ENCODE measurements around the gene FREM1.

FREM1 gene

DNA sequence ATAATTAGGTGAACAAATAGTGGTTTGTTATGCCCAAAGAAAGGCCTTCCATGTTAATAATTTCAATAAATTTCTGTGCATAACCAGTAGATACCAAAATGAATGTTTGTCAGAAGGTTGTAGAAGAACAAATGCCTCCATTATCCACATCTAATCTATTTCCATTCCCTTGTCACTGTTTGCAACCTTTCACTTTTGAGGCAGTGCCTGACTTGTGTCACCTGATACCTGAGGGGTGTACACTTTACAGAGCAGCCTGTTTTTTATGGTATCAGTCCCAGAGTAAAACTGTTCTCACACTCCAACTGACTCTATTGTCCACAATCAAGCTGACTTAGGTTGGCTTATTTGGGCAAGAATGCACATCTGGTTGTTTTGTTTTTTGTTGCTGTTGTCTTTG, 40.1 kb downstream of the FREM1 start:
- H3K27me3 ChIP-seq (ENCODE audit: insufficient read depth, low read length) = peaks cover 33% of the 10 kb centered on the region
- H2AFZ ChIP-seq (ENCODE audit: low read length, unreplicated experiment) = no peak overlapping the region
- no peaks in the 10 kb centered on the region for H3K36me3 ChIP-seq (ENCODE audit: insufficient read depth, low read length)
- no peak overlapping the region for H3K4me3 ChIP-seq (ENCODE audit: low read depth, low read length)
- no peaks in the 10 kb centered on the region for H3K79me2 ChIP-seq (ENCODE audit: control insufficient read depth, insufficient read depth, low read length, unreplicated experiment)
- H3K4me1 ChIP-seq (ENCODE audit: control insufficient read depth, insufficient read depth, low read length, unreplicated experiment) = no peaks in the 10 kb centered on the region
- no peak overlapping the region for H3K27ac ChIP-seq (ENCODE audit: low read depth, low read length)

DNA sequence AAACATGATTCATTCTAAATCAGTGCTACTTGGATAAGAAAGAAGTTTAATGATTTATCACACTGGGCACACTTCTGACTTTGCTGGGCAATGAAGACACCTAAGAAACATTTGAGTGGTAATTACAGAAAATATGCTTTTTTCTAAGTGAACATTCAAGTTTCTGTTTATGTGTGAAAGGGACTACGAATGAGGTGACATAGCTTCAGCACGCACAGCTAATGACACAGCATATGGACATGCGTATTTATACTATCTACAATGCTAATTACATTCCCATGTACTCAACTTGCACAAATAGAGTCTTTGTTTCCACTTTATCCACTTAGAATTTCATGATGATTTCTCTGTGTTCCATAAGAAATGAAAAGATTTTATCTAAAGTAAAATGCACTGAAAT, 40.6 kb downstream of the FREM1 start:
- H3K27ac ChIP-seq (ENCODE audit: low read depth, low read length) = no peak overlapping the region
- no peak overlapping the region for H2AFZ ChIP-seq (ENCODE audit: low read length, unreplicated experiment)
- H3K36me3 ChIP-seq (ENCODE audit: insufficient read depth, low read length) = no peaks in the 10 kb centered on the region
- no peaks in the 10 kb centered on the region for H3K79me2 ChIP-seq (ENCODE audit: control insufficient read depth, insufficient read depth, low read length, unreplicated experiment)
- no peak overlapping the region for H3K4me3 ChIP-seq (ENCODE audit: low read depth, low read length)
- H3K4me1 ChIP-seq (ENCODE audit: control insufficient read depth, insufficient read depth, low read length, unreplicated experiment) = no peaks in the 10 kb centered on the region
- H3K27me3 ChIP-seq (ENCODE audit: insufficient read depth, low read length) = peaks cover 35% of the 10 kb centered on the region

DNA sequence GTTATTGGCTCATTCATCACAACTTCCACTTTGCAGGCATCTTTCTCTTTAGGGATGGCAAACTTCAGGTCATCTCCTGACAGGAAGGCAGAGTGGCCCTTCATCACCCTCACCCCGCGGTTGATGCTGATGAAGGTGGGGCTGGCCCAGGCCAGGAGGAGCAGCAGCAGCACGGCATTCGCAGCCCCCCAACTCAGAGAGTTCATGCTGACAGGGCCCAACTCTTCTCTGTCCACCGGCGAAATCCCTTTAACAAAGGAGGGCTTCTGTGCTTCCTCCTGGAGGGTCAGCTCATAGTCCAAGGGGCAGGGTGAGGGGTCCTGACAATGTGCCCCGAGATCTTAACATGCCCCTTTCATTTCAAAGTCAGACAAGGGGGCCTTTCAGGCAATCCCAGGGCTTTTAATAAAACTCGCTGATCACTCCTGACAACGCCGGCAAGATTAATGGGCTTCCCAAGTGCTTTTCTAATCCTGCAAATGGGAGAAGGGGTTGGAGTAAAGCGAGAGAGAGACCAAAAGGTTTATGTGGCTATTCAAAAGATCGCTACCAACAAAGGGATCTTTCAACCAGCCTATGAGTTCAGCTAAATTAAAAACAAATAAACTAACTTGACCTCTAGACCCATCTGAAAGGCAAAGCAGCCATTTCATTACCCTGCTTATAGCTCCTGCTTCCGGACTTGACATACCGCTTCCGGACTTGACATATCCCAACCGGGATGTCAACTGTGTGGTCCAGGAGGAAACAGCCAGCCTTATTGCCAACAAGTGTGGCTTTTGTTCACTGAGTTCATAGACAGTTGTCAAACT, 41.2 kb downstream of the FREM1 start:
- Histone ChIP-seq H2AFZ (ENCODE audit: low read length, unreplicated experiment) (no peak overlapping the region), H3K27ac (ENCODE audit: low read depth, low read length) (no peak overlapping the region), H3K79me2 (ENCODE audit: control insufficient read depth, insufficient read depth, low read length, unreplicated experiment) (no peaks in the 10 kb centered on the region), H3K27me3 (ENCODE audit: insufficient read depth, low read length) (peaks cover 35% of the 10 kb centered on the region), H3K36me3 (ENCODE audit: insufficient read depth, low read length) (no peaks in the 10 kb centered on the region), H3K4me3 (ENCODE audit: low read depth, low read length) (no peak overlapping the region), H3K4me1 (ENCODE audit: control insufficient read depth, insufficient read depth, low read length, unreplicated experiment) (no peaks in the 10 kb centered on the region)

DNA sequence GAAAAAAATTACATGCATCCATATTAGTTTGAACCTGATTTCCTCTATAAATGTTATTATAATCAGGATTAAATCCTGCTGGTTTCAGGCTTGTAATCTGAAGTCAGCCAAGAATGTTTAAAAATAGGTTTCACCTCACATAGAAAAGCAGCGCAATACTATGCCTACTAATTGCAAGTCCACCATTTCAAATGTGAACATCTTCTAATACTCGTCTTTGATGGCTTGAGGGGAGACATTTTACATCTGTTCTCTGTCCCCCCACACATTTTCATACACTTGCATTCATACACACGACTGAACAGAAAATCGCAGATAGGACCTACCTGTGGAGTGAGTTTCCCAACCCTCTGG, 41.8 kb downstream of the FREM1 start:
- Histone ChIP-seq H3K27me3 (ENCODE audit: insufficient read depth, low read length) (peaks cover 35% of the 10 kb centered on the region), H3K79me2 (ENCODE audit: control insufficient read depth, insufficient read depth, low read length, unreplicated experiment) (no peaks in the 10 kb centered on the region), H3K27ac (ENCODE audit: low read depth, low read length) (no peak overlapping the region), H3K4me3 (ENCODE audit: low read depth, low read length) (no peak overlapping the region), H2AFZ (ENCODE audit: low read length, unreplicated experiment) (no peak overlapping the region), H3K4me1 (ENCODE audit: control insufficient read depth, insufficient read depth, low read length, unreplicated experiment) (no peaks in the 10 kb centered on the region), H3K36me3 (ENCODE audit: insufficient read depth, low read length) (no peaks in the 10 kb centered on the region)

DNA sequence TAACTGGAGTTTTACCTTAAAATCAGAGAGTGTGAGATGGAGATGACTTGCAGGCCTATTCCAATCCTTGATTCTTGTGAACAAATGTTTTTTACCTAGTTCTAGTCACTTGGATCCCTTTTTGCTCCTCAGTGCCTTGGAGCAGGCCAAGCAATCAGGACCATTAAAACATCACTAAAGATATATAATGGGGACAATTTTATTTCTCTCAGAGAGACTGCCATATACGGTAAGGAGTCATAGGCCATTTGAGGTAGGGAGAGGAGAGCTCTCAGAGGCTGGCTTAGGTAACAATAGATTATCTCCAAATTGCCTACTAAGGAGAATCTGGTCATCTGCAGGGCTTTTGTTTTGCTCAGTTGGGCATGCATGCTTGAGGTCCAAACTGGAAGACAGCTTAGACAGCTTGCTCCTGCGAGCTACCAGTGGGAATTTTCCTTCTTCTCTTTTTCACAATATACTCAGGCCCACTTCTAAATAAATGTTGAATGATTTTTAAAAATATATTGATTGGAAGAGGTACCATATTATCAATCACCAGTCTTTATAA, 44.0 kb downstream of the FREM1 start:
- Histone ChIP-seq H3K27ac (ENCODE audit: low read depth, low read length) (no peak overlapping the region), H2AFZ (ENCODE audit: low read length, unreplicated experiment) (no peak overlapping the region), H3K4me3 (ENCODE audit: low read depth, low read length) (no peak overlapping the region), H3K27me3 (ENCODE audit: insufficient read depth, low read length) (peaks cover 35% of the 10 kb centered on the region), H3K4me1 (ENCODE audit: control insufficient read depth, insufficient read depth, low read length, unreplicated experiment) (no peaks in the 10 kb centered on the region), H3K36me3 (ENCODE audit: insufficient read depth, low read length) (no peaks in the 10 kb centered on the region), H3K79me2 (ENCODE audit: control insufficient read depth, insufficient read depth, low read length, unreplicated experiment) (no peaks in the 10 kb centered on the region)

DNA sequence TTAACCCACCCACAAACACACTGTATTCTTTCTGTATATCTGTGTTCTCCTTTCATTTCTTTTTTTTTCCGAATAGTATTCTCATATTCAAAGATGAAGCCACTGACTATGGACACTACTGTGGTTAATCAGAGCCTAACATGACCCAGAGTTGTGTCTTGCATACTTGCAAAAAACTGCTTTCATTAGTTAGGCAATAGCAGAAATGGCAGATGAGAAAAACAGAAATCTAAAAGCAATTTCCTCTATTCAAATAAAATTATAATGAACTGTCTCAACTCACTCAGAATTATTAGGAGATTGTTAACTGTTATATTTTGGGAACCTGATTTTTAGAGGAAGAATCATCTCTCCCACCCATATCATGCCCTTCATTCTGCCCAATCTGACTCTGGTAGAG, 45.9 kb downstream of the FREM1 start:
- no peaks in the 10 kb centered on the region for H3K79me2 ChIP-seq (ENCODE audit: control insufficient read depth, insufficient read depth, low read length, unreplicated experiment)
- no peaks in the 10 kb centered on the region for H3K36me3 ChIP-seq (ENCODE audit: insufficient read depth, low read length)

DNA sequence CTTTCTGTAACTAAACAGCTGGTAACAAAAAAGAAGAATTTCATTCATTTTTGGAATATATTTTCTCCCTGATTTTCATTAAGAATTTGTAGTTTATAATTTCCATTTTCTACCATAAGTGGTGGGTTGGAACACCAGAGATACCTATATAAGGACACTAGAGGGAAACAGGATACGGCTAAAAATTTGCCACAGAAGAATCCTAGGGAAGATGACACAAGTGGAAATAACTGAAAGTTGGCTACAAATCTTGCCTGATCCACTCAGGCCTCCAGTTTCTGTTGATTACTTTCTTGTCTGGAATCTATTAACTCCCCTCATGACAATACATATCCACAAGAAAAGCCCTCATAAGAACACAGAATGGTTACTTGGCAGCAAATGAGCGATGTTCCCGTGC, 46.8 kb downstream of the FREM1 start:
- Histone ChIP-seq H3K79me2 (ENCODE audit: control insufficient read depth, insufficient read depth, low read length, unreplicated experiment) (no peaks in the 10 kb centered on the region), H3K4me1 (ENCODE audit: control insufficient read depth, insufficient read depth, low read length, unreplicated experiment) (no peaks in the 10 kb centered on the region), H3K27ac (ENCODE audit: low read depth, low read length) (no peak overlapping the region), H3K27me3 (ENCODE audit: insufficient read depth, low read length) (peaks cover 17% of the 10 kb centered on the region), H2AFZ (ENCODE audit: low read length, unreplicated experiment) (no peak overlapping the region), H3K36me3 (ENCODE audit: insufficient read depth, low read length) (no peaks in the 10 kb centered on the region), H3K4me3 (ENCODE audit: low read depth, low read length) (no peak overlapping the region)

More for the DNA sequence above, 45.9 kb downstream of the FREM1 start:
- H3K27me3 ChIP-seq (ENCODE audit: insufficient read depth, low read length) = peaks cover 26% of the 10 kb centered on the region
- H3K27ac ChIP-seq (ENCODE audit: low read depth, low read length) = no peak overlapping the region
- no peak overlapping the region for H3K4me3 ChIP-seq (ENCODE audit: low read depth, low read length)
- no peak overlapping the region for H2AFZ ChIP-seq (ENCODE audit: low read length, unreplicated experiment)
- no peaks in the 10 kb centered on the region for H3K4me1 ChIP-seq (ENCODE audit: control insufficient read depth, insufficient read depth, low read length, unreplicated experiment)

DNA sequence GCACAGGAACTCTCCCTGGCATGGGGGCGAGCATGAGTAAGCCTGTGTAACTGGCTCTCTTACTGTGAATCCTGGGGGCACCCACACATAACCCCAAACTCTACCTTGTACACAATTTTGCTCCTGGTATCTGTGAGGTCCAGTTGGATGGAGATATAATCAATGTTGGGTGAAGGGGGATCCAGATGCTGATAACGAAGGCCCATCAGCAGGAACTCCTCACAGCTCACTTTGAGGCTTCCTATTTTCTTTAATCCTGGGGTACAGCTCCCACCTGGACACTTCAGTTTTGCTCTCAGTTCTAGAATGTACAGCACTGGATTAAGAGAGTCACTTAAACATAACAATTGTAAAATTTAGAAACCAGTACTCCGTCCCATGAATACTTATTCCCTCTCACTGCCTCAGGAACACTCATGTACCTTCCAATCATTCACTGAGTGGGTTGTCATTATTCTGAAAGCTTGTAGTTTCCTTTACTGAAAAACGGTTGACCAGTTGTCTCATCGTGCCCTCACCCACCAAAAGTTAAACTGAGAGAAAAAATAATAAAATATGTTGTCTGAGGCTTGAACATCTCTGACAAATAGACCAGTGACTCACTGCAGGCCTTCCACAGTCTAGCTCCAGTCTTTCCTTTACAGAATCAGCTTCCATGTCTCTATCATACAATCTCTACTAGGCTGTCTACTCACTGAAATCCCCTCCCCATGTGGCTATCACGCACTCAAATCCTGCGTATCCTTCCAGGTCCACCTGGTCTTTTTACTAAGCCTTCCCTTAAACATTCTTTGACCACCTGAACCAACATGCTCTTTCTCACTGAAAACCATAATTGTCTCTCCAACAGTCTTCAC, 52.6 kb downstream of the FREM1 start:
- H2AFZ ChIP-seq (ENCODE audit: low read length, unreplicated experiment) = no peak overlapping the region
- no peaks in the 10 kb centered on the region for H3K79me2 ChIP-seq (ENCODE audit: control insufficient read depth, insufficient read depth, low read length, unreplicated experiment)
- H3K27me3 ChIP-seq (ENCODE audit: insufficient read depth, low read length) = peaks cover 20% of the 10 kb centered on the region
- H3K4me3 ChIP-seq (ENCODE audit: low read depth, low read length) = no peak overlapping the region
- H3K4me1 ChIP-seq (ENCODE audit: control insufficient read depth, insufficient read depth, low read length, unreplicated experiment) = no peaks in the 10 kb centered on the region
- no peak overlapping the region for H3K27ac ChIP-seq (ENCODE audit: low read depth, low read length)
- no peaks in the 10 kb centered on the region for H3K36me3 ChIP-seq (ENCODE audit: insufficient read depth, low read length)

DNA sequence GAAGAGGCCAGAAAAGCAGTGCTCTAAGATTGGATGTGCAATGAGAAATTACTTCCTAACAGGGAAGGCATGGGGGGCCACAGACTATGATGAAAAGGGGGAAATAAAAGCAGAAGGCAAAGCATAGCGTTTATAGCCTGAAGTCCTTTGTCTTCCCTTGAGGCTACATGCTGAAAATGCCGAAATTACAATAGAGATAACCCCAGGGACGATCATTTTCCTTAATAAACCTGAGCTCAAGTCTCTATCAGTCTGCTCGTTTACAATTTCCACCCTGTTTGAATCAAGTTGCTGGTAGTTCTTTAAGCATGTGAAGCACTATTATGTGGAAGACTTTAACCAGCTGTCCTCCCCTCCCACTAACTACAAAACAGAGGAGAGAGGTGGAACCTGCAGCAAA, 60.4 kb downstream of the FREM1 start:
- H2AFZ ChIP-seq (ENCODE audit: low read length, unreplicated experiment) = no peak overlapping the region
- no peak overlapping the region for H3K27ac ChIP-seq (ENCODE audit: low read depth, low read length)
- H3K4me1 ChIP-seq (ENCODE audit: control insufficient read depth, insufficient read depth, low read length, unreplicated experiment) = no peaks in the 10 kb centered on the region
- H3K4me3 ChIP-seq (ENCODE audit: low read depth, low read length) = no peak overlapping the region
- peaks cover 60% of the 10 kb centered on the region for H3K27me3 ChIP-seq (ENCODE audit: insufficient read depth, low read length)
- no peaks in the 10 kb centered on the region for H3K36me3 ChIP-seq (ENCODE audit: insufficient read depth, low read length)
- H3K79me2 ChIP-seq (ENCODE audit: control insufficient read depth, insufficient read depth, low read length, unreplicated experiment) = no peaks in the 10 kb centered on the region

DNA sequence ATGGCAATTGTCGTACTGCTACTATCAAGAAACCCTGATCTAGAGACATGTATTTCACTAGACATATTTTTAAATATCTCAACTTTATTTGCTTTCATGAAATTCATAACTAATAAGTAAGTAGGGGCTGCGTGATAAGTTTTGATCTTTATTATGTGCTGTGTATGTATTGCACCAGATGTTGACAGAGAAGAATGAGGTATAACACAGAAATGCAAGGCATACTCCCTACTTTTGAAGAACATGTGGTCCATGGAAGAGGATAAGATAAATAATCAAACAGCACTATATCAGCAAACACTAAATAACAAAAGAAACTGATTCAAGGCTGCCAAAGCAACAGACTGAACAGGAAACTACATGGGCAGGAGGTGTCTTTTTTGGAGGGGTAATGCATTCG, 60.9 kb downstream of the FREM1 start:
- no peak overlapping the region for H2AFZ ChIP-seq (ENCODE audit: low read length, unreplicated experiment)
- H3K36me3 ChIP-seq (ENCODE audit: insufficient read depth, low read length) = no peaks in the 10 kb centered on the region
- no peak overlapping the region for H3K27ac ChIP-seq (ENCODE audit: low read depth, low read length)
- no peaks in the 10 kb centered on the region for H3K4me1 ChIP-seq (ENCODE audit: control insufficient read depth, insufficient read depth, low read length, unreplicated experiment)
- peaks cover 60% of the 10 kb centered on the region for H3K27me3 ChIP-seq (ENCODE audit: insufficient read depth, low read length)
- no peak overlapping the region for H3K4me3 ChIP-seq (ENCODE audit: low read depth, low read length)
- no peaks in the 10 kb centered on the region for H3K79me2 ChIP-seq (ENCODE audit: control insufficient read depth, insufficient read depth, low read length, unreplicated experiment)

Measured in ACC112 (cell line).